Epithelial cell of proximal tubule (primary cell): ENCODE data around the gene TMEM109. TPM values are rescaled to one million over a fixed set of nuclear protein-coding genes. Genes with fewer than 3 reads are reported as not detected.

ENCODE experiments used
- DNase-seq: peaks from one replicate; pipeline ENCODE4 v3.0.0-alpha.2; 2011; ENCODE audit warnings: low read depth
- H3K4me3 ChIP-seq: 2 replicates; pipeline ENCODE4 v1.5.1; 2011; ENCODE audit warnings: low read depth, mild to moderate bottlenecking, low read length
- total RNA-seq: library from RNA; depleted of rRNA; stranded (reverse); fragments of >200 nt; gene quantifications from 2 replicates; pipeline ENCODE4 v1.2.3, GENCODE V29; 2015
- TF ChIP-seq, protein P1 (sequence below): conservative IDR thresholded peaks from 2 replicates; pipeline ENCODE4 v1.5.1; 2012; ENCODE audit warnings: low read depth, mild to moderate bottlenecking, low read length

TMEM109 gene
- total RNA-seq, 1 donor from 2014 or later: 95.4 TPM

DNA sequence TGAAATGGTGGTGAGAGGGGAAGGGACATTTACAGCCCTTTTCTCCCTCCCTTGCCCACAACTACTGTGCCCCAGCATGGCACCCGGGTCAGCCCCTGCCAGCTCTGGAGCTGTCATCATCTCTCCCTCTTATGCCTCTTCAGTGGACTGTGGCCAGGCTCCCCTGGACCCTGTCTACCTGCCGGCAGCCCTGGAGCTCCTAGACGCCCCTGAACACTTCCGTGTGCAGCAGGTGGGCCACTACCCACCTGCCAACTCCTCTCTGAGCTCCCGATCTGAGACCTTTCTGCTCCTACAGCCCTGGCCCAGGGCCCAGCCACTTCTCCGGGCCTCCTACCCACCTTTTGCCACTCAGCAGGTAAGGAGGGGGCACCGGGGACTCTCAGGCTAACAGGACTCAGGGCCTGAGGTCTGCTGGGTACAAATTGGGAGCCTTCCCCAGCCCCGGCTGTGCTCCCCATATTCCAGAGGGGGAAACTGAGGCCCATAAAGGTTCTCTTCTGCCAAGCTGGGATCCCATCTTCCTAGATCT lies 13.2 kb downstream of the TMEM109 start:
- TF ChIP-seq, protein P1, sequence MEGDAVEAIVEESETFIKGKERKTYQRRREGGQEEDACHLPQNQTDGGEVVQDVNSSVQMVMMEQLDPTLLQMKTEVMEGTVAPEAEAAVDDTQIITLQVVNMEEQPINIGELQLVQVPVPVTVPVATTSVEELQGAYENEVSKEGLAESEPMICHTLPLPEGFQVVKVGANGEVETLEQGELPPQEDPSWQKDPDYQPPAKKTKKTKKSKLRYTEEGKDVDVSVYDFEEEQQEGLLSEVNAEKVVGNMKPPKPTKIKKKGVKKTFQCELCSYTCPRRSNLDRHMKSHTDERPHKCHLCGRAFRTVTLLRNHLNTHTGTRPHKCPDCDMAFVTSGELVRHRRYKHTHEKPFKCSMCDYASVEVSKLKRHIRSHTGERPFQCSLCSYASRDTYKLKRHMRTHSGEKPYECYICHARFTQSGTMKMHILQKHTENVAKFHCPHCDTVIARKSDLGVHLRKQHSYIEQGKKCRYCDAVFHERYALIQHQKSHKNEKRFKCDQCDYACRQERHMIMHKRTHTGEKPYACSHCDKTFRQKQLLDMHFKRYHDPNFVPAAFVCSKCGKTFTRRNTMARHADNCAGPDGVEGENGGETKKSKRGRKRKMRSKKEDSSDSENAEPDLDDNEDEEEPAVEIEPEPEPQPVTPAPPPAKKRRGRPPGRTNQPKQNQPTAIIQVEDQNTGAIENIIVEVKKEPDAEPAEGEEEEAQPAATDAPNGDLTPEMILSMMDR: no peak
- DNase-seq: no peak
- H3K4me3 ChIP-seq: no peak overlapping the region

DNA sequence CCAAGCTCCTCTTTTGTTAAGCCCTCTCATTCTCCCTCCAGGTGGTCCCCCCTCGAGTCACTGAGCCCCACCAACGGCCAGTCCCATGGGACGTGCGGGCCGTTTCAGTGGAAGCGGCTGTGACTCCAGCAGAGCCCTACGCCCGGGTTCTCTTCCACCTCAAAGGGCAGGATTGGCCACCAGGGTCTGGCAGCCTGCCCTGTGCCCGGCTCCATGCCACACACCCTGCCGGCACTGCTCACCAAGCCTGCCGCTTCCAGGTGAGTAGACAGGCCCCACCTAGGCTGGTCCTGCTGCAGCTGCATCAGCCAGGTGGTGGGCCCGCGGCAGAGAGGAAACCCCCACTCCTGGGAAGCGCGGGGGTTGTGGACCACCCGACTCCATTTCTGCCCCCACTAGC lies 13.6 kb downstream of the TMEM109 start:
- TF ChIP-seq, protein P1: no peak
- no peak overlapping the region for H3K4me3 ChIP-seq
- DNase-seq: no peak

DNA sequence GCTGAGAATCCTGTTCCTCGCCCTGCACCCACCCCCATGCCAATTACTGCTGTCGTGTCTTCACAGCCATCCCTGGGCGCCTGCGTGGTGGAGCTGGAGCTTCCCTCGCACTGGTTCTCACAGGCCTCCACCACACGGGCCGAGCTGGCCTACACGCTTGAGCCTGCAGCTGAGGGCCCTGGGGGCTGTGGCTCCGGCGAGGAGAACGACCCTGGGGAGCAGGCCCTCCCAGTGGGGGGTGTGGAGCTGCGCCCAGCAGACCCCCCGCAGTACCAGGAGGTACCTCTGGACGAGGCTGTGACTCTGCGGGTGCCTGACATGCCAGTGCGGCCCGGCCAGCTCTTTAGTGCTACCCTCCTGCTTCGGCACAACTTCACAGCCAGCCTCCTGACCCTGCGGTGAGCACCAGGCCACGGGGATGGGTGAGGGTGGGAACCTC lies 14.6 kb downstream of the TMEM109 start:
- TF ChIP-seq, protein P1: no peak
- no peak for DNase-seq
- no peak overlapping the region for H3K4me3 ChIP-seq

DNA sequence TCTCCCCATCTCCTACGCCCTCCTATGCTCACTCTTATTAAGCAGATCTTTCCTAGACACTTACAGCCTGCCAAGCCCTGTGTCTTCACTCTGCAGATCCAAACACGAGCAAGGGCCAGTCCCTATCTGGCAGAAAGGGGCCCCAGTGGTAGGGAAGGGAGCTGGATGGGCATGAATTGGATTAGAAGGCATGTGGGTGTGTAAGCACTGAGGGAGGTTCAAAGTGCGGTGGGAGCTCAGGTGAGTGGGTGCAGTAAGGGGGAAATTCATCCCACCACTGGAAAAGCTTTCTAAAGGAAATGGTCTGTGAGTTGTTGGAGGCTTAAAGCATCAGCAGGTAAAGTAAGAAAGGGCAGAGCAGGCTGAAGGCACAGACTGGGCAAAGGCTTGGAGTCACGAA lies 15.8 kb downstream of the TMEM109 start:
- no peak overlapping the region for H3K4me3 ChIP-seq
- TF ChIP-seq, protein P1: no peak
- DNase-seq: no peak

DNA sequence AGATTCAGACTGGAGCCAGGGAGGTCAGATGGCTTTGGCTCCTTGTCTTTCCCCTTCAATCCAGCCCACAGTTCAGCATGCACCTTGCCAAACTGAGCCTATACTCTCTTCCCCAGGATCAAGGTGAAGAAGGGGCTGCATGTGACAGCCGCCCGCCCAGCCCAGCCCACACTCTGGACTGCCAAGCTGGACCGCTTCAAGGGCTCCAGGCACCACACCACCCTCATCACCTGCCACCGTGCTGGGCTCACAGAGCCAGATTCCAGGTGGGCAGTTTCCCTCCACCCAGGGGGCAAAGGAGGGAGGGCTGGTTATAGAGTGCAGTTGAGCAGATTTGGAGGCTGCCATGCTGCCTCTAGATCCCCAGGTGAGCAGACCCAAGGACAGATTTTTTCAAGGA lies 16.4 kb downstream of the TMEM109 start:
- DNase-seq: no peak
- TF ChIP-seq, protein P1: no peak
- no peak overlapping the region for H3K4me3 ChIP-seq

DNA sequence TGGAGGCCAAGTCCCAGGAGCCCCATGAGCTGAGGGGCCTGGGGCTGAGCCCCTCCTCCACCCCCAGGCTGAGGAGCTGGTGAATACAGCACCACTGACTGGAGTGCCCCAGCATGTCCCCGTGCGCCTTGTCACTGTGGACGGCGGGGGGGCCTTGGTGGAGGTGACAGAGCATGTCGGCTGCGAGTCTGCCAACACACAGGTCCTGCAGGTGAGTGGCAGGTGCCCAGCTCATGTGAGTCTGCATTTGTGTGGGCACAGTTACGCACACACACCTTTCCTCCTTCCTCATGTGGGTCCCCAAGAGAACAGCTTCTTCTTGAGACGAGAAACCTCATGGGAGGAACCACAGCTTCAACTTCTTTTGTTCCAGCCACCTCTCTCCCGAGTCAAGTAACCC lies 18.0 kb downstream of the TMEM109 start:
- TF ChIP-seq, protein P1: no peak
- H3K4me3 ChIP-seq: no peak overlapping the region
- DNase-seq: no peak

DNA sequence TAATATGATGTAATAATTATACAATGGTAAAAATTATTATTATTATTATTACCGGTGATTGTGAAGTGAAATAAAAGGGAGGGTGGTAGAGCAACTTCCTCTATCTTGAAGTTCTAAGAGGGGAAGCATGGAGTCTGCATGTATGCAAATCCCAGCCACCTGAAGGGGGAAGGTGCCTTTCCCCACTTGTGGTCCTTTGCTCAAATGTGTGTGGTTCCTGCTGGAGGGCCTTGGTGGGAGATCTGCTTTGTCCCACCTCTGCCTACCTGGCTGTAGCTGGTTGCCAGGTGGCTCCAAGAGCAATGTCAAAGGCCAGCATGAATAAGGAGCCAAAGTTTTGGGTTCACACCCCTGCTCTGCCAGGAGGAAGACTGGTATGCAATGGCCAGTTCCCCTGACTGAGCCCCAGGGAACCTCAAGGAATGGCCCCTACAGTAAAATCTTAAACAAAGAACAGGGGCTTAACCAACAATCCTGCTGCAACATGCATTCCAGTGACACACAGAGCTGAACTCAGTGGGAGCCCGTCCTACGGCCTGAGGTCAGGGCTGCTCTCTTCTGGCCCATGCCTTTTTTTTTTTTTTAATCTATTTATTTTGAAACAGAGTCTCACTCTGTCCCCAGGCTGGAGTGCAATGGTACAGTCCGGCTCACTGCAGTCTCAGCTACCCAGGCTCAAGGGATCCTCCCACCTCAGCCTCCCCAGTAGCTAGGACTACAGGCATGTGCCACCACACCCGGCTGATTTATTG lies 18.8 kb downstream of the TMEM109 start:
- no peak for DNase-seq
- TF ChIP-seq, protein P1: no peak
- no peak overlapping the region for H3K4me3 ChIP-seq
